Measurements from ENCODE around the gene RLN3. TPM values are rescaled to one million over a fixed set of nuclear protein-coding genes. Genes with fewer than 3 reads are reported as not detected.

The RLN3 gene
- total and polyA plus RNA-seq, 9 of the 15 experiments (the other 6 are each of a cell fraction or from before 2014, with no cell fraction given), result 0.31 to 1.2 (median 0.71) TPM; not detected in 6

DNA sequence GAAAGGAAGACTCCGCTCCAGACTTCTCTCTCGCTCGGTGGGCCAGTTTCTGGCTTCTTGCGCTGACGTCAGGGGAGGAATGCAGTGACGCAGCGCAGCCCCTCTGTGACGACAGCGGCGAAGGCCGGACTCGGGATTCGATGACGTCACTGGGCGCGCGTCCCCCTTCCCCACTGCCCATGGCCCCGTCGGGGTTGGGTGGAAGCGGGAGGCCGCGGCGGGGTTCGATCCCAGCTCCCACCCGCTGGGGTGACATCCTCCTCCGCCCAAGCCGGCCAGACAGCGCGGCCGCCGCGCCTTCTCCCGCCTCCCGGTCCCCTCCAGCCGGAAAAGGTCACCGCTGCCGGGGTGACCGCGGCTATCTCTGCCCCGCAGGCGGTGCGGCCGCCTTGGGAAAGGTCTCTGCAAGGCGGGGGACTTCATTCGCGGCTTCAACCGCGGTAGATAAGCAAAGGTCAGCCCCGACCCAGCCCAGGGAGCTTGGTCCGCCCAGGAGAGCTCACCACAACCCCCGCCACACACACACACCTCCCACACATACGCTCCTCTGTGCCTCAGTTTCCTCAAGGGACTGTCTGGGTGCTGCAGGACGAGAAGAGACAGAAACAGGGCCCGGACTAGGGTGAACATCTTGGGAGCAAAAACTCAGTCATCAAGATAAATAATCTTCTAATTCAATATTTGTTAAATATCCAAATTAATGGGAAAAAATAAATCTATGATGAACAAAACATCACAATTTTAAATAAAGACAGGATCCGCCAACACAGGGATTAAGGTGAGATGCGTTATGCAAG, 21.0 kb upstream of the RLN3 start (continued):
- TF ChIP-seq, protein P1, sequence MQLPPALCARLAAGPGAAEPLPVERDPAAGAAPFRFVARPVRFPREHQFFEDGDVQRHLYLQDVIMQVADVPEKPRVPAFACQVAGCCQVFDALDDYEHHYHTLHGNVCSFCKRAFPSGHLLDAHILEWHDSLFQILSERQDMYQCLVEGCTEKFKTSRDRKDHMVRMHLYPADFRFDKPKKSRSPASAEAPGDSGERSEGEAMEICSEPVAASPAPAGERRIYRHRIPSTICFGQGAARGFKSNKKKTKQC (CRISPR knock-in tag; IDR thresholded peaks at IDR 0.05), result peak; percentile 64; the same call in 1 of the 2 replicates
- TF ChIP-seq ZNF311 (CRISPR knock-in tag; IDR thresholded peaks at IDR 0.05), result peak; percentile 71; the same call in 1 of the 2 replicates
- TF ChIP-seq ATF7 (IDR thresholded peaks at IDR 0.05), result peak; percentile 100
- TF ChIP-seq, protein P2, sequence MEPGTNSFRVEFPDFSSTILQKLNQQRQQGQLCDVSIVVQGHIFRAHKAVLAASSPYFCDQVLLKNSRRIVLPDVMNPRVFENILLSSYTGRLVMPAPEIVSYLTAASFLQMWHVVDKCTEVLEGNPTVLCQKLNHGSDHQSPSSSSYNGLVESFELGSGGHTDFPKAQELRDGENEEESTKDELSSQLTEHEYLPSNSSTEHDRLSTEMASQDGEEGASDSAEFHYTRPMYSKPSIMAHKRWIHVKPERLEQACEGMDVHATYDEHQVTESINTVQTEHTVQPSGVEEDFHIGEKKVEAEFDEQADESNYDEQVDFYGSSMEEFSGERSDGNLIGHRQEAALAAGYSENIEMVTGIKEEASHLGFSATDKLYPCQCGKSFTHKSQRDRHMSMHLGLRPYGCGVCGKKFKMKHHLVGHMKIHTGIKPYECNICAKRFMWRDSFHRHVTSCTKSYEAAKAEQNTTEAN (CRISPR knock-in tag; IDR thresholded peaks at IDR 0.05), result no peak
- TF ChIP-seq, protein P3, sequence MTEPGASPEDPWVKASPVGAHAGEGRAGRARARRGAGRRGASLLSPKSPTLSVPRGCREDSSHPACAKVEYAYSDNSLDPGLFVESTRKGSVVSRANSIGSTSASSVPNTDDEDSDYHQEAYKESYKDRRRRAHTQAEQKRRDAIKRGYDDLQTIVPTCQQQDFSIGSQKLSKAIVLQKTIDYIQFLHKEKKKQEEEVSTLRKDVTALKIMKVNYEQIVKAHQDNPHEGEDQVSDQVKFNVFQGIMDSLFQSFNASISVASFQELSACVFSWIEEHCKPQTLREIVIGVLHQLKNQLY (CRISPR knock-in tag; conservative IDR thresholded peaks at IDR 0.05), result no peak
- TF ChIP-seq, protein P4, sequence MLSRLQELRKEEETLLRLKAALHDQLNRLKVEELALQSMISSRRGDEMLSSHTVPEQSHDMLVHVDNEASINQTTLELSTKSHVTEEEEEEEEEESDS (CRISPR knock-in tag; IDR thresholded peaks at IDR 0.05), result no peak
- no peak for TF ChIP-seq SRSF7 (optimal IDR thresholded peaks at IDR 0.05; ENCODE audit: low read depth, low read length)
- TF ChIP-seq, protein P5, sequence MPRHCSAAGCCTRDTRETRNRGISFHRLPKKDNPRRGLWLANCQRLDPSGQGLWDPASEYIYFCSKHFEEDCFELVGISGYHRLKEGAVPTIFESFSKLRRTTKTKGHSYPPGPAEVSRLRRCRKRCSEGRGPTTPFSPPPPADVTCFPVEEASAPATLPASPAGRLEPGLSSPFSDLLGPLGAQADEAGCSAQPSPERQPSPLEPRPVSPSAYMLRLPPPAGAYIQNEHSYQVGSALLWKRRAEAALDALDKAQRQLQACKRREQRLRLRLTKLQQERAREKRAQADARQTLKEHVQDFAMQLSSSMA (CRISPR knock-in tag; IDR thresholded peaks at IDR 0.05), result no peak
- TF ChIP-seq RFX5 (IDR thresholded peaks at IDR 0.05; ENCODE audit: low read depth, low read length), result 0 out of 2 replicates have a peak, but pooled peaks have one; percentile 31
- TF ChIP-seq MTA2 (IDR thresholded peaks at IDR 0.05; ENCODE audit: low read depth), result peak; percentile 97
- no peak for TF ChIP-seq NFE2L1 (tag; IDR thresholded peaks at IDR 0.05; ENCODE audit: borderline replicate concordance, low read depth)
- TF ChIP-seq HNRNPK (IDR thresholded peaks at IDR 0.05; ENCODE audit: low read depth, low read length, poor library complexity, severe bottlenecking), result no peak
- peak; percentile 98 for TF ChIP-seq EGR1 (conservative IDR thresholded peaks at IDR 0.05)
- no peak for TF ChIP-seq TCFL5 (CRISPR knock-in tag; conservative IDR thresholded peaks at IDR 0.05)
- TF ChIP-seq ZNF696 (CRISPR knock-in tag; conservative IDR thresholded peaks at IDR 0.05), result no peak
- peak; percentile 89 for TF ChIP-seq ZNF584 (CRISPR knock-in tag; IDR thresholded peaks at IDR 0.05; ENCODE audit: low read depth)
- peak; percentile 40; the same call in 1 of the 2 replicates for TF ChIP-seq KLF6 (CRISPR knock-in tag; IDR thresholded peaks at IDR 0.05; ENCODE audit: borderline replicate concordance)
- no peak for TF ChIP-seq NR3C1 (CRISPR knock-in tag; IDR thresholded peaks at IDR 0.05)
- no peak for TF ChIP-seq ZNF347 (CRISPR knock-in tag; IDR thresholded peaks at IDR 0.05; ENCODE audit: low read depth)
- peak; percentile 96 for TF ChIP-seq CTBP1 (IDR thresholded peaks at IDR 0.05; ENCODE audit: borderline replicate concordance)
- no peak; the same call in 1 of the 2 replicates for TF ChIP-seq NCOA6 (IDR thresholded peaks at IDR 0.05)
- TF ChIP-seq, protein P6, sequence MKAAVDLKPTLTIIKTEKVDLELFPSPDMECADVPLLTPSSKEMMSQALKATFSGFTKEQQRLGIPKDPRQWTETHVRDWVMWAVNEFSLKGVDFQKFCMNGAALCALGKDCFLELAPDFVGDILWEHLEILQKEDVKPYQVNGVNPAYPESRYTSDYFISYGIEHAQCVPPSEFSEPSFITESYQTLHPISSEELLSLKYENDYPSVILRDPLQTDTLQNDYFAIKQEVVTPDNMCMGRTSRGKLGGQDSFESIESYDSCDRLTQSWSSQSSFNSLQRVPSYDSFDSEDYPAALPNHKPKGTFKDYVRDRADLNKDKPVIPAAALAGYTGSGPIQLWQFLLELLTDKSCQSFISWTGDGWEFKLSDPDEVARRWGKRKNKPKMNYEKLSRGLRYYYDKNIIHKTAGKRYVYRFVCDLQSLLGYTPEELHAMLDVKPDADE (conservative IDR thresholded peaks at IDR 0.05; ENCODE audit: control insufficient read depth, low read depth, low read length), result peak; percentile 95
- TF ChIP-seq SOX6 (IDR thresholded peaks at IDR 0.05), result peak; percentile 97
- no peak for TF ChIP-seq ZZZ3 (IDR thresholded peaks at IDR 0.05)
- TF ChIP-seq SLC30A9 (CRISPR knock-in tag; IDR thresholded peaks at IDR 0.05), result no peak

Data from K562 (cell line).